ENCODE results near the gene TSPEAR.

DNA sequence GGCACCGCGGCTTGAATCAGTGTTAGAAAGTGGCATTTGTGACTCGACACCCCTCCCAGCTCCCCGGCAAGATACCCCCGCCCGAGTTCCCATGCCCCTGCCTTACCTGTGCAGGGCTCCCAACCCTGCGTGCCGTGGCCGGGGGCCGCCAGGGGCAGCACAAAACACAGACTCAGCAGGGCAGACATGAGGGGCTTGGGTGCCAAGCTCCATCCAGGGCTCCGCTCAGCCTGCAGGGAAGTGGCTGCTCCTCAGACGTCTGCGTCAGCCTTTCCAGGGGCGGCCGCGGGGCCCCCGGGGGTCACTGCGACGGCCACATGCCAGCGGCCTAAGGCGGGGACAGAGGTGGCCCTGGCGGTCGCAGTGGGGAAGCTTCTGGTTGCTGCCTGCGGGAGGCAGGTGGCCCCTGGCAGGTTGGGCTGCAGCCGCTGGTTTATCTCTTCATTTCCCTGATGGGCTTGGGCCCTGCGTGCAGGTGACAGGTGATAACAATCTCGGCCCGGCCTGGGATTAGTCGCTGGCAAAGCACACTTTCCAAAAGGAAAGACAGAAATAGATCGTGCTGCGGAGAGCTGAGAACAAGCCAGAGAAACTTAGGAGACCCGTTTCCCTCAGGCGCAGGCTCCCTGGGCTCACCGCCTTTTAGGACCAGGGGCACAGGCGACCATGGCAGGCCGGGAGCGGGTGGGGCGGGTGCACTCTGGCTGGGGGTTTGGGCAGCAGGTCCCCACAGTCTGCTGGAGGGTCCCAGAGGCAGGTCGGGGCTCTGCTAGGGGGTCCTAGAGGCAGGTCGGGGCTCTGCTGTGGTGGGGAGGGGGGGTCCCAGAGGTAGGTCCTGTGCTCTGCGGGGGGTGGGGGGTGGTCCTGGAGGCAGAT is at the start of gene TSPEAR:
- TF ChIP-seq TAF1 (IDR thresholded peaks at IDR 0.05; ENCODE audit: low read depth, low read length) (no peak), POLR2A (IDR thresholded peaks at IDR 0.05; ENCODE audit: low read depth, low read length) (no peak), POLR2AphosphoS5 (IDR thresholded peaks at IDR 0.05; ENCODE audit: low read depth, low read length) (no peak), PAX5 (IDR thresholded peaks at IDR 0.05; ENCODE audit: insufficient read depth, low read length, severe bottlenecking) (no peak)
